ENCODE data around the gene THPO.
A peak's percentile ranks its signal among the peaks of the same experiment; 100 is the strongest.
"Not testable (repeated sequence)": the region's sequence is repeated elsewhere in the genome, so short reads cannot be mapped to it uniquely, and the experiment has no call there.

Gene THPO

DNA sequence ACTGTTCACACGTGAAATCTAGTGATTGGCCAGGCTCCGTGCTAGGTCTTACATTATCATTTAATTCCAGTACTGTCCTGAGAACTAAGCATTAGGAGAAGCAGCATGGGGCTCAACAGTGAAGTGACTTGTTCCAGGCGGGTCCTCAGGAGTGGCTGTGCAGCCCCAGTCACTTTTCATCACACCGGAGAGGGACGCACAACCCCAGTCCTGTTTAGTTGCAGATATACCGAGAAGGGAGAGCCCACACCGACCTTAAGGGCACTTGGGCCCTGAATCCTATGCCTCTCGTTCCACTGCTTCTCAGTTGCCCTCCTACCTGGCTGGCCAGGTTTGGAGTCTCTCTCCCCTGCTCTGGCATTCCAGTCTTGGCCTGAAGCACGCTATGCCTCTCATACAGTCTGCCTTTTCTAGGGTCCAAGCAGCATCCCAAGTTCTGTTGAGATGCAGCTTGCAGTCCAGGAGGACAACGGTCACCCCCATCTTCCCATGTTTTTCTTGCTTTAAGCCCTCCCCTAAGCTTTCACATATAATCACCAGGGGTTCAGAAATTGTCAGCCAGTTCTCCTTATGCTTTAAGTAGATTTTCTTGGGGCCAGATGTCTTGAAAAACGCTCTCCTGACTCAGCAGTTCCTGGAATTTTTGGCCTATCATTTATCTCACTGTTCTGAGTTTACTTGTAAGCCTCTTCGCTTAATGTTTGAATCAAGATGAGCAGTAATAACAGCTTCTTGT lies 30.5 kb downstream of the THPO start:
- DNase-seq, result no peak

DNA sequence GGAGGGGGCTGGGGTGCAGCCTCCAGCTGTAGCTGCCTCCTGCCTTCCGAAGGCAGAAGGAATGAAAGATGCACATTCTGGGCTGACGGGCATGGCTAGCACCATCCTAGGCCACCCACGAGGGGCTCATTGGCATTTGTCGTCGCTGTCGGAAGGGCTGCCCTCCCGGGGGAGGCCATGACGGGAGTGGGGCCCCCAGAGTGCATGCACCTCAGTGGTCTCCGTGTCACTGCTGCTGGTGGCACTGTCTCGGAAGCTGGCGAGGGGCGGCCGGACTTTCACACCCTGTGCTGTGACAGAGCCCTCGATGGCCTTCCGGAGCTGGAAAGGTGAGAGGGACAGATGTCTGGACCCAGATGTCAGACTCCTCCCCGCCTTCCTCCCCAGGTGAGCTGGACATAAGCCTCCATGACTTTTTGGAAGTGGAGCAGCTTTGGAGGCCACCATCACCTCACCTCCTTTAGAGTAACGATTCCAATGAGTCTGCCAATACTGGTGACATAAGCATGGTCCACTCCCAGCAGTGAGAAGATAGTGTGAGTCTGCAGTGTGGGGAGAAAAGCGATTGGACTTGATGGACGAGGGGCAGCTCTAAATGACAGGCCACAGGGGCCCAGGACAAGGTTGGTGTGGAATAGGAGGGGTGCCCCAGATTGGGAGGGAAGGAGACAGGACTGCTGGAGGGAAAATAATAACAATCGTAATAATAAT lies 31.4 kb downstream of the THPO start:
- DNase-seq, result no peak

DNA sequence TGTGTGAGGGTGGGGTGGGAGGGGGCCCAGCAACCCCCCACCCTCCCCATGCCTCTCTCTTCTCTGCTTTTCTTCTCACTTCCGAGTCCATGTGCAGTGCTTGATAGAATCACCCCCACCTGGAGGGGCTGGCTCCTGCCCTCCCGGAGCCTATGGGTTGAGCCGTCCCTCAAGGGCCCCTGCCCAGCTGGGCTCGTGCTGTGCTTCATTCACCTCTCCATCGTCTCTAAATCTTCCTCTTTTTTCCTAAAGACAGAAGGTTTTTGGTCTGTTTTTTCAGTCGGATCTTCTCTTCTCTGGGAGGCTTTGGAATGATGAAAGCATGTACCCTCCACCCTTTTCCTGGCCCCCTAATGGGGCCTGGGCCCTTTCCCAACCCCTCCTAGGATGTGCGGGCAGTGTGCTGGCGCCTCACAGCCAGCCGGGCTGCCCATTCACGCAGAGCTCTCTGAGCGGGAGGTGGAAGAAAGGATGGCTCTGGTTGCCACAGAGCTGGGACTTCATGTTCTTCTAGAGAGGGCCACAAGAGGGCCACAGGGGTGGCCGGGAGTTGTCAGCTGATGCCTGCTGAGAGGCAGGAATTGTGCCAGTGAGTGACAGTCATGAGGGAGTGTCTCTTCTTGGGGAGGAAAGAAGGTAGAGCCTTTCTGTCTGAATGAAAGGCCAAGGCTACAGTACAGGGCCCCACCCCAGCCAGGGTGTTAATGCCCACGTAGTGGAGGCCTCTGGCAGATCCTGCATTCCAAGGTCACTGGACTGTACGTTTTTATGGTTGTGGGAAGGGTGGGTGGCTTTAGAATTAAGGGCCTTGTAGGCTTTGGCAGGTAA lies 32.5 kb downstream of the THPO start:
- DNase-seq, result no peak

DNA sequence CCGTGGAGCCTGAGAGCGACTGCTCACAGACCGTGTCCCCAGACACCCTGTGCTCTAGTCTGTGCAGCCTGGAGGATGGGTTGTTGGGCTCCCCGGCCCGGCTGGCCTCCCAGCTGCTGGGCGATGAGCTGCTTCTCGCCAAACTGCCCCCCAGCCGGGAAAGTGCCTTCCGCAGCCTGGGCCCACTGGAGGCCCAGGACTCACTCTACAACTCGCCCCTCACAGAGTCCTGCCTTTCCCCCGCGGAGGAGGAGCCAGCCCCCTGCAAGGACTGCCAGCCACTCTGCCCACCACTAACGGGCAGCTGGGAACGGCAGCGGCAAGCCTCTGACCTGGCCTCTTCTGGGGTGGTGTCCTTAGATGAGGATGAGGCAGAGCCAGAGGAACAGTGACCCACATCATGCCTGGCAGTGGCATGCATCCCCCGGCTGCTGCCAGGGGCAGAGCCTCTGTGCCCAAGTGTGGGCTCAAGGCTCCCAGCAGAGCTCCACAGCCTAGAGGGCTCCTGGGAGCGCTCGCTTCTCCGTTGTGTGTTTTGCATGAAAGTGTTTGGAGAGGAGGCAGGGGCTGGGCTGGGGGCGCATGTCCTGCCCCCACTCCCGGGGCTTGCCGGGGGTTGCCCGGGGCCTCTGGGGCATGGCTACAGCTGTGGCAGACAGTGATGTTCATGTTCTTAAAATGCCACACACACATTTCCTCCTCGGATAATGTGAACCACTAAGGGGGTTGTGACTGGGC lies 33.3 kb downstream of the THPO start:
- DNase-seq, result no peak

DNA sequence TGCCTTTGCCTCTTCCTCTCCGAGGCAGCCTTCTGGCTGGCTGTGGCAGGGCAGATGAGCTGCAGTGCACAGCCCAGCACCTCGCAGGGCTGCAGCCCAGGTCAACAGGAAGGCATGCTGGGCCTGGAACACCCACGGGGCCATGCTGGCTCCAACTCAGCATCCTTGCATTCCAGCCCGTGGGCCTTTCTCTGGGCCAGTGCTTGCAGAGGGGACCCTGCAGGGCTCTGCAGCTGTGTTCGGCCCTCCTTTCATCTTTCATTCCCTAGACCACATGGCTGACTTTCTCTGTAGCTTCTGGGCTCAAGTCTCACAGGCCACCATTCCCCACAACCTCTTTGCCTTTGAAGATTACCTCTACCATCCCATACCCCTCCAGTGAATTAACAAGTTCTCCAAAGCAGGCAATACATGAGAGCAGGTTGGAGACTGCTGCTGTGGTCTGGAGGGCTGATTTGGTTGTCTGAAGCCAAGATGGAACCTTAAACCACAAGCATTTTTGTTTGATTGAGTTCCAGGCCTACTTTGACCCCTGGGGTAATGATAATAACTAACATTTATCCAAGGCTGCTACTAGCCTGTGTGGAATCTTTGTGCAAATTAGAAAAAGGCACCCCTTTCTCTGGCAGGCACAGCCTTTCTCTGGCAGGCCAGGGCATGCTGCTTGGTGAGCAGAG lies 34.7 kb downstream of the THPO start:
- DNase-seq, result no peak

DNA sequence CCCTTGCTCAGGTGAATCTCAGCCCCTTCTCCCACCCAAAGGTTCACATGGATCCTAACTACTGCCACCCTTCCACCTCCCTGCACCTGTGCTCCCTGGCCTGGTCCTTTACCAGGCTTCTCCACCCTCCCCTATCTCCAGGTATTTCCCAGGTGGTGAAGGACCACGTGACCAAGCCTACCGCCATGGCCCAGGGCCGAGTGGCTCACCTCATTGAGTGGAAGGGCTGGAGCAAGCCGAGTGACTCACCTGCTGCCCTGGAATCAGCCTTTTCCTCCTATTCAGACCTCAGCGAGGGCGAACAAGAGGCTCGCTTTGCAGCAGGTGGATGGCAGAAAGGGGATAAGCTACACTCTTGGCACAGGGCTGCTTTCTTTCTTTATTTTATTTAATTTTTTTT lies 36.1 kb downstream of the THPO start:
- DNase-seq, result no peak

DNA sequence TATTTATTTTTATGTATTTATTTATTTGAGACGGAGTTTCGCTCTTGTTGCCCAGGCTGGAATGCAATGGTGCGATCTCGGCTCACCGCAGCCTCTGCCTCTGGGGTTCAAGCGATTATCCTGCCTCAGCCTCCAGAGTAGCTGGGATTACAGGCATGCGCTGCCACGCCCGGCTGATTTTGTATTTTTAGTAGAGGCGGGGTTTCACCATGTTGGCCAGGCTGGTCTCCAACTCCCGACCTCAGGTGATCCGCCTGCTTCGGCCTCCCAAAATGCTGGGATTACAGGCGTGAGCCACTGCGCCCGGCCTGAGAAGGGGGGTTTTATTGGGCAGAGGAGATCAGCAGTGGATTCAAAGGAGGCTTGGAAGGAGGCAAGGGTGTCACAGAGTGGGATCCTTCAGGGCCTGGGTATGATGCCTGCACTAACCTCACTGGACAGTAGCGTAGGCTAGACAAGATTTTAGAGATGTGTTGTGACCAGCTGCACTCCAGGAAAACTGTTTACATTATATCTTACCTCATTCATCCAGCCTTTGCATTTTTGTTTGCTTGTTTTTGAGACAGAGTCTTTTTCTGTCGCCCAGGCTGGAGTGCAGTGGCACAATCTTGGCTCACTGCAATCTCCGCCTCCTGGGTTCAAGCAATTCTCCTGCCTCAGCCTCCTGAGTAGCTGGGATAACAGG lies 38.4 kb downstream of the THPO start:
- DNase-seq, result not testable (repeated sequence)

DNA sequence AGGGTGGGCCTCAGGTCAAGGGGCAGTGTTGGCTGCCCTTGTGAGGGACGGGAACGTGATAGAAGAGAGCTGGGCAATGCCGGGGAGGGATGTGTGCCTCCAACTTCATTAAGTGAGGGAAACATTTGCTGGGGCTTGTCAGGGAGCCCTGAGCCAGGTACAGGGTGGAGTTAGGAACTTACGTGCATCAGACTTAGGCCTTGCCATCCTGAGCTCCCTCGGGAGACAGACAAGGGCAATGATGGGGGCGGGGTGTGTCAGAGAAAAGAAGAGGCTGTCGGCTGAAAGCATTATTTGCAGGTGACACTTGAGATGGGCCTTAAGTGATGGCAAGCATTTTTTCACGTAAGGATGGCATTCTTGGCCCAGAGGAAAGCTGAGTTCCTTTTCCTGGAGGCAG lies 39.0 kb downstream of the THPO start:
- DNase-seq, result no peak

DNA sequence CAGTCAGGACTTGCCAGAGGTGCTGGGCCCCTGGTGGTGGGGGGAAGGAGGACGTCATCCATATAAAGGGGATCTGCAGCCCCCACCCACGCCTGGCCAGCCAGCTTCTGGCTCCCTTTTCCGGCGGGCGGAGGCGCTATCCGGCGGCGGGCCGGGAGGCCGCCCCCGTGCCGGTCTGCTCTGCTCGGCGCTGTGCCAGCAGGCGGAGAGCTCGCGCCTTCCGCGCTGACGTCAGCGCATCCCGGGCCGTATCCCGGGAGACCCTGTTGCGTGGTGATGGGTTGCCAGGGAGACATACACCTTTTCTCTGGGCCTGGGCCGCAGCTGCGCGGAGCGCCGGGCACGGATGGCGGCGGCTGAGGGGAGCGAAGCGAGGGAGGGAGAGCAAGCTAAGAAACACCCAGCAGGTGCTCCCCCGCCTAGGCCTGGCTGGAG lies 39.5 kb downstream of the THPO start:
- no peak for DNase-seq

DNA sequence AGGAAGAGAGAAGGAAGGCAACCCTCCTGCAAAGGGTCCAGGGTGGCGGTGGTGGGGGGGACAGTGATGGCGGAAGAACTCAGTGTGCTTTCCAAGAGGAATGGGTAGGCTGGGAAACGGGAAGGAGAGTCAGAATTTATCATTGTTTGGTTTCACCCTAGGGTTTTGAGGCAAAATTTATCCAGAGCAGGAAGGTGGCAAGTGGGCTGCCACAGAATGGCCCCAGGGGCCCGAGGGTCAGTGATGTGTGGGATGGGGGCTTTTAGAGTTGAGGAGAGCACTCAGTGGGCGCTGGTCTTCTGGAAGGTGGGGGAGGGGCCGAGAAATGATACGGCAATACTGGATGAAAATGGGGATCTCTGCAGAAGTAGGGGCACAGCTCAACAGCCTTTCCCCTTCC lies 40.0 kb downstream of the THPO start:
- no peak for DNase-seq

DNA sequence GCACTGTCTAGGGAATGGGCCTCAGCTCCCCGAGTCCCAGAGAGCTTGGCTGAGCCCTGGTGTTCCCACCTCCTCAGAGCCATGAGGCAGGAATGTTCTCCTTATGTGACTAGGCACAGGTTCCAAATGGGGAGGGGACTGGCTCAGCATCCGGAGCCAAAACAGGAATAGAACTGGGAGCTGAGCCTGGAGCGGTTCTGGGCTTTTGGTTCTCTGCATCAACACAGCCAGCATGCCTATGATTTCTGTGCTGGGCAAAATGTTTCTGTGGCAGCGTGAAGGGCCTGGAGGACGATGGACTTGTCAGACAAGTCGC lies 40.6 kb downstream of the THPO start, which contains the start of gene FAM131A:
Gene FAM131A (plus strand): TSS at position 202 of the 316 bp plus-strand sequence. CDS start 31 bp downstream, at position 233.
- no peak for DNase-seq

DNA sequence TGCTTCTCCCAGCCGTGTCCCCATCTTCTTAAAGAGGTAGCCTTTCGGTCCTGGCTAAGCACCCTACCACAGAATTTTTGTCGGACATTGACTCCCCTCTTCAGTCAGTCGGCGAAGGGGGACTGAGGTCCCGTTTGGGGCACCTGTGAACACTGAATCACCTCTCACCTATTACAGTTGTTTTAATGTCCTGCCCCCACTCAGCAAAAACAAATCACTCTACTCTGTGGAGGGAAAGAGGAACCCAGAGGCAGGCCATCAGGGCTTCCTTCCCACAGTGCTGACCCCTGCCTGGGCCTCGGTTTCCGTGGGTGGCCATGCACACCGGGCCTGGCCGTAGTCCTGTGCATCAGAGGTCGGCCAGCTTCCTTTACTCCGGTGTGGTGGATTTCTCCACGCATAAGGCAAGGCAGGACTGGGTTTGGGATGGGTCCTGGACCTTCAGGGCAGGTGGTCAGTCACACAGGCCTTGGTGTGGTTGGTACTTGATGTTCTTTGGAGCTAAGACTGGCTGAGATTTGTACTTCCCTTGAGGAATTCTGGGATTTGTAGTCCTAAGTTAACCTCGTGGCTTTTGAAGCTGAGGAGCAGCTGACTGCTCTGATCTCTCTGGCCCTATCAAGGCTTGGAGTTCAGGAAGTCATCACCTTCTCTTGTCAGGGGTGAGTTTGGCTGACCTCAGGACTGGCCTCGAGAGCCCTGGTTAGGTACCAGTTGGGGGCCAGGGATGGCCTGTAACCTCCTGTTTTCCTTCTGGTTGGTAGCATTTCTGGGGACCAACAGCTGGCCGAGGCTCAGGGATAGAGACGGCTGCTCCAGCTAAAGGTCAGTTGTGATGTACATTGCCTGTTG lies 41.2 kb downstream of the THPO start:
- DNase-seq, result no peak

DNA sequence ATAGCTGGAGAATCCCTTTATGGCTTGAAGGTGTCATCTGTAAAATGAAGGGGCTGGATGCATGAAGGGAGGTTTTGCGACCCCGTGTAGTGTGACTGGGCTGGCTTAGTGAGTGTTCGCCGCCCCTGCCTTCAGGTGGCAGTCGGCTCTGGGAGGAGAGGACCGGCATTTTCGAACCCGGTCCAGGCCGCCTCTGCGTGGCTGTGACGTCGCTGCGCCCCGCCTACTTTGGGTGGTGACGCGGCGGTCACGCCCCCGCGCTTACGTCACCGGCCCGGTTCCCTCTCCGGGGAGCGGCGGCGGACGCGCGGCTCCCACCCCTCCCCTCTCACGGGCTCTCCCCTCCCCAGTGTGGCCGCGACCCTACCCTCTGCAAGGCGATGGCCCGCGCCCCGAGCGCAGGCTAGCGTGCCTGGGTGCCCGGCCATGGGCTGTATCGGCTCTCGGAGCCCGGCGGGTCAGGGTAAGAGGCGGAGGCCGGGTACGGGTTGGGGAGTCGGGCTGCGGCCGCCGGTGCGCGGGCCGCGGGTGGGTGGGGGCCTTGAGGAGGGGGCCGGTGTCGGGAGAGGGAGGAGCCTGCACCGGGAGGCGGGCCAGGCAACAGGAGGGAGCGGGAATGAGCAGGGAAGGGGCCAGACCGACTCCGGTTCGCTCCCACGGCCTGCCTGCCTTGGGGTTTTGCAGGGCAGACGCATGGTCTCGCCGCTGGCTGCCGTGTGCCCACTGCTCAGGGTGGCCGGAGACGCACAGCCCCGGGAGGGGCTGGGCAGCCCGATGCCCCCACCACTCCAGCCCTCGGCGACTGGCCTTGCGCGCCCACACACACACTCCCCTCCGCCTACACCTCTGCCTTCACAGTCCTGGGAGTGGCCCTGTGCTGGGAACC lies 42.1 kb downstream of the THPO start:
- peak; percentile 87 to 89 for DNase-seq

DNA sequence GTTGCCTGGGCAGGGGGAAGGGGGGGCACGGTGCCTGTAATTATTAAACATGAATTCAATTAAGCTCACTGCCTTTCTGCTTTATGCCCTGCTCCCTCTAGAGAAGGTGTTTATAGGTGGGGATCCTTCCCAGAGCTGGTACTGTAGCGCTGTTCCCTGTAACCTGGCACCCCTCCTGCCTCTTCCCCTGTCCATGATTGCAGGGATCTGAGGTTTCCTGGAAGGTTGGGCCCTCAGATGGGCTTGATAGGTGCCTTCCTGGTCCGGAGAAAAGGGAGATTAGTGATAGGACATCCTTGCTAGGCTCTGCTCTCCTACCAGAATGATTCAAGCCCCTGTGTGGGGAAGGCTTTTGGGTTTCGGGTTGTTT lies 42.7 kb downstream of the THPO start:
- no peak for DNase-seq

DNA sequence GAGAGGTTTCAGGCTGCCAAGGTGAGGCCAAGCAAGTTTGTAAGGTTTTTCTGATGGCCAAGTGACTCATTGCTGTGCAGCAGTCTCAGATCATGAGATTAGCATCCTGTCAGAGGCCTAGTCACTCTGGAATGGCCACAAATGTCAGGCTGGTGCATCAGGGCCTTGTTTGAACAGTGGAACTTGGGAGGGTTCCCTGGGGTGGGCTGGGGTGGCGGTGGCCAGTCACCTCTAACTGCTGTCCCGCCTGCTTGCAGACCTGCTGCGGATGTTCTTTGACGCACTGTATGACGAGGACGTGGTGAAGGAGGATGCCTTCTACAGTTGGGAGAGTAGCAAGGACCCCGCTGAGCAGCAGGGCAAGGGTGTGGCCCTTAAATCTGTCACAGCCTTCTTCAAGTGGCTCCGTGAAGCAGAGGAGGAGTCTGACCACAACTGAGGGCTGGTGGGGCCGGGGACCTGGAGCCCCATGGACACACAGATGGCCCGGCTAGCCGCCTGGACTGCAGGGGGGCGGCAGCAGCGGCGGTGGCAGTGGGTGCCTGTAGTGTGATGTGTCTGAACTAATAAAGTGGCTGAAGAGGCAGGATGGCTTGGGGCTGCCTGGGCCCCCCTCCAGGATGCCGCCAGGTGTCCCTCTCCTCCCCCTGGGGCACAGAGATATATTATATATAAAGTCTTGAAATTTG lies 43.4 kb downstream of the THPO start:
- peak; percentile 34 to 57 for DNase-seq

DNA sequence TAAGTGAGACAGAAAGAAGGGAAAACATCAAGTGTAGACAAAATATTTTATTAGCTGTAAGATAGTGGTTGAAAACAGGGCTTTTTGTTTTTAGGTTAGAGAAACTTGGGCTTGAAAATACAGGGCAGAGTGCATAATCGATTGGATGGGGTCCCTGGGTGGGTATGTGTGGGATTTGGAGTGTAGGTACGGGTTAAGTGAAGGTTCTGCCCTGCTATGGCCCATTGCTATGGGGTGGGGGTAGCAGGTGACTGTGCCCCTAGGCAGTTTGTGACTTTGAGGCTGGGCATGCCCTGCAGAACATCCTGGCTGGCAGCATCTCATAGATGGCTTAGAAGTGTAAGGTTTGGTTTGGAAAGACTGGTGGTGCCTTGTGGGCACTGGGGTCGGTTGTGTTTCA lies 44.3 kb downstream of the THPO start:
- no peak for DNase-seq

DNA sequence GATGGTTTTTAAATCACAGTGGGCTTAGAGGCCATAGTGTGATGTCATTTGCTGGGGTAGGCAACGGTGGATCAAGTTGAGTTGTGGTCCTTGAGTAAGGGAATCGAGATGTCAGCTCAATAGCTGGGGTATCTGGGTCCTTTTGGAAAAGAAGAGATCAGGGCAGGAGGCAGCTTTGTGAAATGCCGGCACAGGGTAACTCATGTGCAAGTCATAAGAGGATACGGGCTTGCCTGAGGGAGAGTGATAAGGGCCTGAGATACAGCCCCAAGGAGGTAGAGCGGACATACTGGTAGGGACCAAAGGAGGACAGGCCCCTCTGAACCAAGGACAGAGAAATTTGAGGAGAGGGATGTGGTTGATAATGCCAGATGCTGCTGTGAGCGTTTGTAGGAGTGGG lies 44.8 kb downstream of the THPO start:
- no peak for DNase-seq

DNA sequence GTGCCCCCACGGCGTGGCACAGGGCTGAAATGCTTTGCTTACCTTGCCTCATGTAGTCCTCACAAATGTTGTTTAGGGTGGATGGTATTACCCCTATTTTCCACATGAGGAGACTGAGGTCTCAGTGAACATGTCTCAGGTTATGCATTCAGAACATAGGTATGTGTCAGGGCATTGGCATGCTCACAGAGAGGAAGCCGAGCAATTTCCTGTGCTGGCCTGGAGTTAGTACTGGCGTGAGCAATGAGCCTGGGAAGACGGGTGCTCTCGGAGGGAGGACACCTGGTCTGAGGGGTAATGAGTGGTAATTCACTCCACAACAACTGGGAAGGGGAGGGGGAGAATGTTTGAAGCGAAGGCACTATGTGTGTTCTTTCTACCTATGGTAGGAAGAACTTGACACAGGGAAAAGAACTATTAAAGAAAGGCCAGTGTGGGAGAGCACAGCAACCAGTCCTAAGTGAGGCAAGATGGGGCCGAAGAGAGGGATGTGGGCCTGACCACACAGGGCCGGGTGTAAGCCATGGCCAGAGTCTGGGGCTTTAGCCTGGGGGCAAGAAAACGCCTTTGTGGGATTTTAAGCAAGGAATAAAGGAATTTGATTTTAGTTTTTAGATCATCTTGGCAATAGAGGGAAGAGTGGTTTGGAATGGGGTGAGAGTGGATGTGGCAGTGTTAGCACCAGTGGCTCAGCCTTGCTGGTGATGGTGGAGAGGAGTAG lies 45.5 kb downstream of the THPO start:
- no peak for DNase-seq

DNA sequence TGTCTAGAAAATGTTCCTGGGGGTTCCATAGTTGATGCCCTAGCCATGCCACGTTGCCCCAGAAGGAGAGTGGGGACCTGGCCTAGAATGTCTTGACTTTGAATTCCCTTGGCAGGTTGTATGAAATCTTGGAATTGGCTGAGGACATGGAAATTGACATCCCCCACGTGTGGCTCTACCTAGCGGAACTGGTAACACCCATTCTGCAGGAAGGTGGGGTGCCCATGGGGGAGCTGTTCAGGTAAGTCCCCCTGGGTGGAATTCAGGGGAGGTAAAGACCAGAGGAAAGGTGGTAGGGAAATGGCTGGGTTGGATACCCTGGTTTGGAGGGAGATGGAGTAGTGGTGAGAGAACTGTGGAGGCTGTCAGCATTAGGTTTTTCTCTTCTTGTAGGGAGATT lies 49.5 kb downstream of the THPO start:
- DNase-seq, result no peak

All from activated CD4-positive, alpha-beta T cell treated with anti-CD3 and anti-CD28 coated beads, Interleukin-2, amount 50 U/mL, for 48 hours (primary cell).